ENCODE results near the gene OR5T2. TPM values are rescaled to one million over a fixed set of nuclear protein-coding genes. Genes with fewer than 3 reads are reported as not detected.
"Not testable (repeated sequence)": the region's sequence is repeated elsewhere in the genome, so short reads cannot be mapped to it uniquely, and the experiment has no call there.

OR5T2 gene
- total RNA-seq = not detected

DNA sequence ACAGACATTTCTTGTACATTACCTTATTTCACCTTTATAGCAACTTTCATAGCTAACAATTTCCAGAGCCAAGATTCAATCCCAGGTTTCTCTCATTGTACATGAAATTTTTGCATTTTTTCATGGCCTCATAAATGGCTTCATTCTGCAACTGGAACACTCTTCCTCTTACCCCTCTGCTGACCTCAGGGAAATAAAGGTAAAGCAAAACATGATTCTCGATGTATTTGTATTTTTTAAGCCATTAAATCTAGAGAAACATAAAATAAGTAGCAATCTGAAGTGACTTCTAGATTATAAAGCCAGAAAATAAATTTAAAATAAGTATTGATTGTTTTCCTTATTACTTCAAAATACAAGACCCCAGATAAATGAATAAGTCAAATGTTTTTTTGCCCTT, at the start of gene OR5T2:
OR5T2 (minus strand) TSS at position 101 of the 400 bp plus-strand sequence. CDS start 1,193 bp downstream, outside the sequence.
- Mint-ChIP-seq H3K4me3 (no peak within 1 kb of the TSS), H3K27me3 (no peaks in the 10 kb centered on the region), H3K27ac (no peak within 1 kb of the TSS), H3K9me3 (ENCODE audit: low read depth) (peaks cover 11% of the 10 kb centered on the region), H3K4me1 (no peaks in the 10 kb centered on the region), H3K36me3 (no peaks in the 10 kb centered on the region)
- ATAC-seq = no peak
- no peak for DNase-seq
- CTCF ChIA-PET = no interaction called here

GRCh38 chr11:56273854-56274253, 39.8 kb upstream of the OR5T2 start, which contains the start of gene OR5T1:
OR5T1 (plus strand) TSS chr11:56274154; CDS start chr11:56275639, 1,485 bp downstream.
- H3K4me3 Mint-ChIP-seq = no peak within 1 kb of the TSS
- H3K27me3 Mint-ChIP-seq = no peaks in the 10 kb centered on the region
- no peaks in the 10 kb centered on the region for H3K4me1 Mint-ChIP-seq
- DNase-seq (no peak), ATAC-seq (no peak)
- CTCF ChIA-PET = no interaction called here
- H3K27ac Mint-ChIP-seq = no peak within 1 kb of the TSS
- H3K36me3 Mint-ChIP-seq = no peaks in the 10 kb centered on the region
- peaks cover 2% of the 10 kb centered on the region for H3K9me3 Mint-ChIP-seq (ENCODE audit: low read depth)

- H3K36me3 Mint-ChIP-seq = no peaks in the 10 kb centered on the region
Observed at GRCh38 chr11:56271092-56271491, 37.0 kb upstream of the OR5T2 start.

GRCh38 chr11:56251954-56252353, 17.9 kb upstream of the OR5T2 start, which contains the start of gene OR5T3:
OR5T3 (plus strand) TSS chr11:56252254; CDS start chr11:56252254, 0 bp downstream.
- CTCF ChIA-PET = no interaction called here
- ATAC-seq (no peak), DNase-seq (no peak)
- Mint-ChIP-seq H3K9me3 (ENCODE audit: low read depth) (peaks cover 19% of the 10 kb centered on the region), H3K36me3 (no peaks in the 10 kb centered on the region), H3K4me1 (no peaks in the 10 kb centered on the region), H3K27ac (no peak within 1 kb of the TSS), H3K27me3 (no peaks in the 10 kb centered on the region), H3K4me3 (no peak within 1 kb of the TSS)

More at GRCh38 chr11:56271092-56271491, 37.0 kb upstream of the OR5T2 start:
- CTCF ChIA-PET = no interaction called here
- ATAC-seq = no peak
- Mint-ChIP-seq H3K27me3 (no peaks in the 10 kb centered on the region), H3K27ac (no peak overlapping the region), H3K4me3 (no peak overlapping the region), H3K9me3 (ENCODE audit: low read depth) (peaks cover 5% of the 10 kb centered on the region), H3K4me1 (no peaks in the 10 kb centered on the region)
- no peak for DNase-seq

DNA sequence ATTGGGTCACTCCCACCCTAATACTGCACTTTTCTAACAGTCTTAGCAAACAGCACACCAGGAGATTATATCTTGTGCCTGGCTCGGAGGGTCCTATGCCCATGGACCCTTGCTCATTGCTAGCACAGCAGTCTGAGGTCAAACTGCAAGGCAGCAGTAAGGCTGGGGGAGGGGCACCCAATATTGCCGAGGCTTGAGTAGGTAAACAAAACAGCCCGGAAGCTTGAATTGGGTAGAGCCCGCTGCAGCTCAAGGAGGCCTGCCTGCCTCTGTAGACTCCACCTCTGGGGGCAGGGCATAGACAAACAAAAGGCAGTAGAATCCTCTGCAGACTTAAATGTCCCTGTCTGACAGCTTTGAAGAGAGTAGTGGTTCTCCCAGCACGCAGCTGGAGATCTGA, 14.3 kb downstream of the OR5T2 start:
- CTCF ChIA-PET, ATAC-seq, DNase-seq, H3K4me1 Mint-ChIP-seq, H3K4me3 Mint-ChIP-seq, H3K27me3 Mint-ChIP-seq, H3K27ac Mint-ChIP-seq, H3K36me3 Mint-ChIP-seq: not testable (repeated sequence)
- peaks cover 13% of the 10 kb centered on the region for H3K9me3 Mint-ChIP-seq (ENCODE audit: low read depth)

GRCh38 chr11:56214537-56214936, 19.5 kb downstream of the OR5T2 start:
- CTCF ChIA-PET = no interaction called here
- ATAC-seq (no peak), DNase-seq (no peak)
- Mint-ChIP-seq H3K9me3 (ENCODE audit: low read depth) (peaks cover 19% of the 10 kb centered on the region), H3K36me3 (no peaks in the 10 kb centered on the region), H3K4me1 (no peaks in the 10 kb centered on the region), H3K4me3 (no peak overlapping the region), H3K27me3 (no peaks in the 10 kb centered on the region), H3K27ac (no peak overlapping the region)

GRCh38 chr11:56207790-56208189, 26.3 kb downstream of the OR5T2 start:
- ATAC-seq (no peak), DNase-seq (no peak)
- CTCF ChIA-PET = no interaction called here
- H3K4me3 Mint-ChIP-seq = no peak overlapping the region
- no peaks in the 10 kb centered on the region for H3K36me3 Mint-ChIP-seq
- no peaks in the 10 kb centered on the region for H3K27me3 Mint-ChIP-seq
- no peak overlapping the region for H3K27ac Mint-ChIP-seq
- H3K9me3 Mint-ChIP-seq (ENCODE audit: low read depth) = peaks cover 16% of the 10 kb centered on the region
- H3K4me1 Mint-ChIP-seq = no peaks in the 10 kb centered on the region

- Mint-ChIP-seq H3K9me3 (ENCODE audit: low read depth) (peaks cover 12% of the 10 kb centered on the region), H3K4me3 (no peak overlapping the region), H3K27ac (no peak overlapping the region), H3K36me3 (no peaks in the 10 kb centered on the region), H3K27me3 (no peaks in the 10 kb centered on the region), H3K4me1 (no peaks in the 10 kb centered on the region)
- DNase-seq (no peak), ATAC-seq (no peak)
- CTCF ChIA-PET = no interaction called here
Observed at GRCh38 chr11:56197367-56197766, 36.7 kb downstream of the OR5T2 start.

DNA sequence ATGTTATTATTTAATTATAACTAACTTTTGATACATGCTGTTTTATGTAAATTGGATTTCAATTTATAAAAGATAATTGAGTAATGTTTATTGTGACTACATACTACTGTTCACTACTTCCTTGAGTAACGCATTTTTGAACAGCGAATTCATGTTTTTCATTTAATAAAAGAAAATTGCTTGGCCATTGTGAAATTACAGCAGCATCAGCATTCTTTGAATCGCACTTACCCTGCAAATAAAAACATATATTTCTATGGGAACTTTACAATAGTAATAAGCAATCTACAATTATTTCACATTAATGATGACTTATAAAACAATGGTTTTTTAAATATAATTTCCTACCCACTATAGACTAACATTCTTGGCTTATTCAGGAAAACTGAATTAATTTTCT, 37.4 kb downstream of the OR5T2 start:
- H3K27me3 Mint-ChIP-seq = no peaks in the 10 kb centered on the region
- H3K27ac Mint-ChIP-seq = no peak overlapping the region
- peaks cover 12% of the 10 kb centered on the region for H3K9me3 Mint-ChIP-seq (ENCODE audit: low read depth)
- DNase-seq = no peak
- CTCF ChIA-PET = no interaction called here
- no peaks in the 10 kb centered on the region for H3K36me3 Mint-ChIP-seq
- no peaks in the 10 kb centered on the region for H3K4me1 Mint-ChIP-seq
- no peak for ATAC-seq
- no peak overlapping the region for H3K4me3 Mint-ChIP-seq

DNA sequence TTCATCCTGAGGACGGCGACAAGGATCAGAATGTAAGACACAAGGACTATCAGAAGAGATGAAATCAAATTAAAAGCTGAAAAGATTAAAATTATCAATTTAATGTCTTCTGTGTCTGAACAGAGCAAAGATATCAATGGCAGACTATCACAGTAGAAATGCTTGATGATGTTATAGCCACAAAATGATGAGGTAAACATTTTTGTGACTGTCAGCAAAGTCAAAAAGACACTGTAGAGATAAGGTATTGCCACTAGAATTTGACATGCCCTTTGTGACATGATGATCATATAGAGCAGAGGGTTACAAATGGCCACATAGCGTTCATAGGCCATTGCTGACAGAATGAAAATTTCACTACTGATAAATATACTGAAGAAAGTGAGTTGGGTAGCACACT, 45.5 kb downstream of the OR5T2 start:
- ATAC-seq = no peak
- Mint-ChIP-seq H3K27ac (no peak overlapping the region), H3K36me3 (no peaks in the 10 kb centered on the region), H3K4me1 (no peaks in the 10 kb centered on the region), H3K9me3 (ENCODE audit: low read depth) (peaks cover 12% of the 10 kb centered on the region), H3K27me3 (no peaks in the 10 kb centered on the region), H3K4me3 (no peak overlapping the region)
- CTCF ChIA-PET = no interaction called here
- no peak for DNase-seq

- Mint-ChIP-seq H3K36me3 (no peaks in the 10 kb centered on the region), H3K4me1 (no peaks in the 10 kb centered on the region), H3K4me3 (no peak overlapping the region), H3K27ac (no peak overlapping the region), H3K27me3 (no peaks in the 10 kb centered on the region), H3K9me3 (ENCODE audit: low read depth) (peaks cover 17% of the 10 kb centered on the region)
- no peak for DNase-seq
- CTCF ChIA-PET = no interaction called here
- no peak for ATAC-seq
Observed at GRCh38 chr11:56183459-56183858, 50.6 kb downstream of the OR5T2 start.

Other genes starting within 250 kb of the OR5T2 start
- gene OR5F1, start 239.6 kb downstream of the OR5T2 start, total RNA-seq = not detected
- gene OR5AS1, start 206.6 kb downstream of the OR5T2 start, total RNA-seq = not detected
- gene OR8I2, start 140.9 kb downstream of the OR5T2 start, total RNA-seq = not detected
- gene OR8H2, start 130.6 kb downstream of the OR5T2 start, total RNA-seq = not detected
- gene OR8H3, start 111.9 kb downstream of the OR5T2 start, total RNA-seq = not detected
- gene OR8J3, start 94.1 kb downstream of the OR5T2 start, total RNA-seq = not detected
- not detected for gene OR8K5, start 73.9 kb downstream of the OR5T2 start, total RNA-seq
- not detected for gene OR5J2, start 57.6 kb downstream of the OR5T2 start, total RNA-seq
- gene OR5T3, start 18.0 kb upstream of the OR5T2 start, total RNA-seq = not detected
- gene OR5T1, start 39.9 kb upstream of the OR5T2 start, total RNA-seq = not detected
- gene OR8H1, start 58.0 kb upstream of the OR5T2 start, total RNA-seq = not detected
- not detected for gene OR8K3, start 80.9 kb upstream of the OR5T2 start, total RNA-seq
- gene OR8K1, start 111.8 kb upstream of the OR5T2 start, total RNA-seq = not detected
- gene OR8J1, start 120.0 kb upstream of the OR5T2 start, total RNA-seq = not detected
- not detected for gene OR8U1, start 141.4 kb upstream of the OR5T2 start, total RNA-seq
- not detected for gene OR5AL1, start 178.4 kb upstream of the OR5T2 start, total RNA-seq
- not detected for gene OR5M3, start 239.1 kb upstream of the OR5T2 start, total RNA-seq

All from activated CD8-positive, alpha-beta memory T cell treated with anti-CD3 and anti-CD28 coated beads, Interleukin-2, amount 10 ng/mL, durations not matched to agents 7 days and 5 days (primary cell).